ENCODE results near the gene CFAP46.
"Not testable (repeated sequence)": the region's sequence is repeated elsewhere in the genome, so short reads cannot be mapped to it uniquely, and the experiment has no call there.

Gene CFAP46

GRCh38 chr10:132926070-132926469 lies 16.3 kb downstream of the CFAP46 start:
- DNase-seq, result no peak

- DNase-seq, result no peak
Measured at GRCh38 chr10:132925614-132926013, 16.8 kb downstream of the CFAP46 start.

DNA sequence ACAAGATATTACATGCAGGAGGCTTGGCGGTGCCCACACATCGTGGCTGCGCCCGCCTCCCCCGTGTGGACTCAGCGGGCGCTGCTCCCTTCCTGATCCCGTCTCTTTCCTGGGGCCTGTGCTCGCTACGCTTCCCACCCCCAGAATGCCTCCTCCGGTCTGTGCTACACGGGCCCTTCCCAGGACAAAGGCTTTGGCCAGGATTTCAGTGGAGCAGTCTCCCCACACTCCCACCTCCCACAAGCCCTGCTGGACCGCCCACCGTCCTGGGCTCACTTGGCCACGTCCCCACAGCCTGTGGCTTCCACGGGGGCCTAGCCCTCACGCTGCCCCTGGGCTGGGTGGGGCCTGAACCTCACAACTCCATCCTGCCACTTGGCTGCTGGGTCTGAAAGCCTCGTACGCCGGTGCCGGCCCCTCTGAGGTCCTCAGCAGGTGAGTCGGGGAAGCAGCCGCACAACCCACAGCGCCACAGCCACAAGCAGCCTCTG lies 17.3 kb downstream of the CFAP46 start:
- DNase-seq, result no peak

DNA sequence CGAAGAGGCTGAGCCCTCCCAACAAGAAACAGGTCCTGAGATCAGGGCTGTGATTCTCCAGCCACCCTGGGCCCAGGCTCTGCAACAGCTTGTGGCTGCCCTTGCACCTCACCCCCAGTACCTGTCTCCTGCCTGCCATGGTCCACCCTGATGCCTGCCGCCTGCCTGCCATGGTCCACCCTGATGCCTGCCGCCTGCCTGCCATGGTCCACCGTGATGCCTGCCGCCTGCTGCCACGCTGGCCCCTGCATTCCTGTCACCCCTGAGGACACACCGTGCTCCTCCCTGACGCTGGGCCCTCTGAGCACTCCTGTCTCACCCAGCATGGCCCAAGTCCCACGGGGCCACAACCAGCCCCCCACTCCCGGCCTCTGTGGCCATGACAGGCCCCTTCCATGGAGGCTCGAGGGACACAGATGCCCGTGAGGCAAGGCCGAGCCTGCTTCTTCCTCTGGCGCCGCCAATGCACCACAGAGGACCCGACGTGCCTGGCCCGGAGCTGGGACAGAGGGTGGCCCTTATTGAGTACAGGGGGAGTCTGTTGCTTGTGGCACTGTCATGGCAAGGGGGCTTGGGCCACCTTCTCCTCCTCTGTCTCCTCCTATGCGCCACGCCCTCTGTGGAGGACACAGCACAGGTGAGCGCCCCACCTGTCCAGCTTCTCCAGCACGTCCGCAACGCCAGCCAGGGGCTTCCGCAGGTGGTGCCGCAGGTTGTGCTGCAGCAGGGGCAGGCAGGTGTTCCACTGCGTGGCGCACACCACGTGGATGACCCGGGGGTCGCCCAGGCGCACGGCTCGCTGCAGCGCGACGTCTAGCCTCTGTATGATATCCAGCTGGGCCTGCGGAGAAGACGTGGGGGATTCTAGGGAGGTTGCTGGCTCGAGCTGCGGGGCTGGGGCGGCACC lies 18.1 kb downstream of the CFAP46 start:
- DNase-seq, result no peak

DNA sequence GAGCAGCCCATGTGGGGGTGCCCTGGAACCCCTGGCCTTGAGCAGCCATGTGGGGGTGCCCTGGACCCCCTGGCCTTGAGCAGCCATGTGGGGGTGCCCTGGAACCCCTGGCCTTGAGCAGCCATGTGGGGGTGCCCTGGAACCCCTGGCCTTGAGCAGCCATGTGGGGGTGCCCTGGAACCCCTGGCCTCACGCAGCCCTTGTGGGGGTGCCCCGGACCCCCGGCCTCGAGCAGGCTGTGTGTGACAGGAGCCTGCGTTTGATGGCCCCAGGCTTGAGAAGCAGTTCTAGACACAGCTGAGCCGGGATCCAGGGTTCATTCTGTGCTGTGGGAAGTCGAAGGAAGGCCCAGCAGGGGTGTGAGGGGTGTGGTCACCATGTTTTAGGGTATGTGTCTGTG lies 19.0 kb downstream of the CFAP46 start:
- DNase-seq, result not testable (repeated sequence)

DNA sequence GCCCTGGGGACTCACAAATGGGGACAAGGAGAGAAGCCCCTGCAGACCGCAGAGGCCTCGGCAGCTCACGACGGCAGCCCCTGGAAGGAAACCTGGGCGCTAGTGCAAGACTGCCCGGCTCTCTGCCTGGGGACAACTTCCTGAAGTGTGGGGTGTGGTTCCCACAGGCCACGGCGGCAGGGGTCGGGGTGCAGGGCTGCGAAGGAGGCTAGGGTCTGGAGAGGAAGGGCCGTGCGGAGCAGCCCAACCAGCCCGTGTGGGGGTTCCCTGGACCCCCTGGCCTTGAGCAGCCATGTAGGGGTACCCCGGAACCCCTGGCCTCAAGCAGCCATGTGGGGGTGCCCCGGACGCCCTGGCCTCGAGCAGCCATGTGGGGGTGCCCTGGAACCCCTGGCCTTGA lies 19.5 kb downstream of the CFAP46 start:
- DNase-seq, result no peak

DNA sequence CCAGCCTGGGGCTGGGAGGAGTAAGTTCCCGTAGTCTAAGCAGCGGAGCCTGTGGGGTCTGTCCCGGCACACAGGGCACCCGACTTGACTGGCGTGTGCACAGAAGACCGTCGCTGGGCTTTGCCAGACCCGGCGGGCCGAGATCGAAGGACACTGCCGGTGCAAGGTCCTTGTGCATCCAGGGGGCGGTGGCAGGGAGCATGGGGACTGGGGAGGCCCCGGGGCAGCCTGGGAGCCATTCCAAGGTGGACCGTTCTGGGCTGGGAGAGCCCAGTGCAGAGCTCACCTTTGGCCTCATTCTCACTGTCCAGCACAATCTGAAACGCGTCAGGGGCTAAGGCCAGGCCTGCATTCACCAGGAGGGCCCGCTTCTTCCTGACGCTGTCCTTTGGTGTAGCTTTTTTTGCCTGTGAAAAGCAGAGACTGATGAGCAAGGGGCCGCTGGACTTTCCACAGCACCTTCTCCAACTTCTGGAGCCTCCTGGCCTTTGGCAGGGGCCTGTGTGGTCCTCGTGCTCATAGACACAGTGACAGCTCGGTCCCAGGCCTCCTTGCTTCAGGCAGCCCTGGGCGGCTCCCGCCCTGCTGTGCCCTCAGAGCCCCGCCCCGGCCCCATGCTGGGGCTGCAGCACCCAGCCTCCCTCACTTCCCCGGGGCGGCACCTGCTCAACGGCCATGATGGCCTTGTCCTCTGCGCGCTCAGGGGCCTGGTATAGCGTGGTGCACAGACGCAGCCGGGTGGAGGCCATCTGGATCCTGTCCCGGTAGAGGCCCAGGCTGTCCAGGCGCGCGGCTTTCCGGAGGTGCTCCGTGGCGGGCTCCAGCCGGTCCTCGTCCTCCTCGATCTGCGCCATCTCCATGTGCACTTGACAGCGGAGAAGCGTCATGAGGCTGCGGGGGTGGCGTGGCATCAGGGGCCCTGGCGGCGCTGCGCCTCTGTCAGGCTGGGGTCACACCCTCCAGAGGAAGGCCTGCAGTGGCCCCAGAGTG lies 20.3 kb downstream of the CFAP46 start:
- no peak for DNase-seq

DNA sequence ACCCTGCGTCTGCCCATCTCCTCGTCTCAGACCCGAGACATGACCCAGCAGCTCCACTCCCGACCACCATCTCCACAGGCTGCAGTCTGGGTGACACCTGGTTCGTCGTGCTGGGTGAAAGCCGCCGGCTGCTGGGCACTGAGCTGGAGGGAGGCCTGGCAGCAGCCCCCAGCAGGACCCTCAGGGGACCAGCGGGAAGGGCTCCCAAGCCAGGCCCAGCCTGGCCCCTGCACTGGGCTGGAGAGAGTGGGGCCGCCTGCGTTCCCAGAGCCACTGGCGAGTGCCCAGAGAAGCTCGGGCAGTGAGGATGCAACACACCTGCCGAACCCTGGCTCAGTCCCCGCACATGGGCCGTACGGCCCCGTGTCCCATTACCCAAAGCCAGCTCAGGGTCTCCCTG lies 21.3 kb downstream of the CFAP46 start:
- no peak for DNase-seq

DNA sequence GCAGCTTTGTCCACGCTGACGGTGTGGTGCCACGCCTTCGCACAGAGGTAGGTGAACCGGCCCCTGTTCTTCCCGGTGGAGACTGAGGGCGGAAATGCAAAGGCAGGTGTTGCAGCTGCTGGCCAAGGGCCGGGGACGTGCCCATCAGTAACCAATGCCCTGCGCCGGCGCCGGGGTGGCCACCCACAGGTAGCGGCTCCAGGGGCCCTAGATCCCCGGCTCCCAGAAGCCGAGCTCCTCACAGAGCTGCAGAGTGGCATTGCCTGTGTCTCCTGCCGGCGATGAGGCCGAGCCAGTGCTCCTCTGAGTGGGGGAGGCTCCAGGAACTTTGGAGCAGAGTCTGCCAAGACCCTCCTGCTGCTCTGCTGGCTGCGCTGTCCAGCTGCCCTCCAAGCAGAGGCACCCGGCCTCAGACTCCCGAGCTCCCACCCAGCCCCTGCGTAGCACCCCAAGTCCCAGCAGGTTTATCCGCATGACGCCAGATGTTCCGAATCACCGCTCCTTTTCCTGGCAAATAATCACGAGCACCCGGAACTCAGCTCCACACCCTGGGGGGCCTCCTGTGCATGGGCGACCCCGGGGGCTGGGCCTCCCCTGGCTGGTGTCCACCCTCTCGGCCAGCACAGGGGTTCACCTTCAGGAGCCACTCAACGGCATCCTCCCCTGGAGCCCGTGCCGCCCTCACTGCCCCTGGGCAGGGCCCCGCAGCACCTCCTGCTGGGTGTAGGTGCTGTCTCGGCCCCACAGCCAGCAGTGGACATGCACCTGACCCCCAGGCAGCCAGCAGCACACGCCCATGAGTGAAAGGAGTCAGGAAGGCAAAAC lies 22.1 kb downstream of the CFAP46 start:
- no peak for DNase-seq

GRCh38 chr10:132919374-132920100 lies 22.8 kb downstream of the CFAP46 start:
- no peak for DNase-seq

DNA sequence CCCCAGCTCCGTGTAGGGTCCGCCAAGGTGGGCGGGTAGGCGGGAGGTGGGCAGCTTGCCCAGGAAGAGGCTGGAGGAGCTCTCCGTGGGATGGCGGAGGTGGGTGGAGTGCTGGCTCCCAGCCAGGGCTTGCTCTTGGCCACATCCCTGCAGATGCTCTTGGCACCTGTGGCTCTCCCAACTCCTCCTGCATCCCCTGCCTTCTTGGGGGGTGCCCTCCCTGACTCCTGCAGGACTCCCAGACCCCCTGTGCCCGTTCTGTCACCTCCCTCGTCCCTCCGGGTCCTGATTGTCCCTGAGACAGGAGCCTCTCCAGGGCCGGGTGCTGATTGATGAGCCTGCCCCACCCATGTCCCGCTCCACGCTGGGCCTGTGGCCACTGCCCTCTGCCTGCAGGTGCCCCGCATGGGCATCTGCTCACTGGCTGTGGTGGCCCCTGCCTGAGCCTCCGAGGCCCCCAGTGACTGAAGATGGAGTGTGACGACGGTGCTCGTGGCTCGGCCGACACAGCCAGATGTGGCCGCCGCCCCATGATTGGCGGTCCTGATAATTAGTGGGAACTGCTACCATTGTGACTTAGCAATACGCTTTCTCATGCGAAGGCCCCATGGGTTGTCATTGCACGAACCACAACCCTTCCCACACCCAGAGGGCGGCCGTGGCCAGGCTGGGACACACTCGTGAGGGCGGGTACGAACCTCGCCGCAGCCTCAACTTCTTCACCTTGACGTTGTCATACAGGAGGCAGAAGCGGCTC lies 23.6 kb downstream of the CFAP46 start:
- DNase-seq, result no peak

- DNase-seq, result no peak
Measured at GRCh38 chr10:132918264-132918616, 24.1 kb downstream of the CFAP46 start.

GRCh38 chr10:132916956-132917666 lies 25.3 kb downstream of the CFAP46 start:
- DNase-seq, result no peak

- no peak for DNase-seq
Measured at GRCh38 chr10:132916421-132916841, 25.9 kb downstream of the CFAP46 start.

GRCh38 chr10:132915411-132915810 lies 27.0 kb downstream of the CFAP46 start:
- no peak for DNase-seq

DNA sequence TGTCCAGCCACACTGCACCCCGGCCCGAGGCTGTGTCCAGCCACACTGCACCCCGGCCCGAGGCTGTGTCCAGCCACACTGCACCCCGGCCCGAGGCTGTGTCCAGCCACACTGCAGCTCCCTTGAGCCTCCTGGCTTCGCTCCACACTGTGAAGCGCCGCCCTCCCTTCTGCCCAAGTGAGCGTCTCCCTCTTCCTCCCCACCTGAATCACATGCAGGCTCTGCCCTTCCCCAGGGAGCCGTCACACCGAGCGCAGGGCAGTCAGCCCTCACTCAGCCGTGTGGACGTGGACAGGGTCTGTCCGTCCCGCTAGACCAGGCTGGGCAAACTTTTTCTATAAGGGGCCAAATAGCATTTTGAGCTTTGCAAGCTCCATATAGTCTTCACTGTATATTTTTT lies 27.6 kb downstream of the CFAP46 start:
- DNase-seq, result no peak

DNA sequence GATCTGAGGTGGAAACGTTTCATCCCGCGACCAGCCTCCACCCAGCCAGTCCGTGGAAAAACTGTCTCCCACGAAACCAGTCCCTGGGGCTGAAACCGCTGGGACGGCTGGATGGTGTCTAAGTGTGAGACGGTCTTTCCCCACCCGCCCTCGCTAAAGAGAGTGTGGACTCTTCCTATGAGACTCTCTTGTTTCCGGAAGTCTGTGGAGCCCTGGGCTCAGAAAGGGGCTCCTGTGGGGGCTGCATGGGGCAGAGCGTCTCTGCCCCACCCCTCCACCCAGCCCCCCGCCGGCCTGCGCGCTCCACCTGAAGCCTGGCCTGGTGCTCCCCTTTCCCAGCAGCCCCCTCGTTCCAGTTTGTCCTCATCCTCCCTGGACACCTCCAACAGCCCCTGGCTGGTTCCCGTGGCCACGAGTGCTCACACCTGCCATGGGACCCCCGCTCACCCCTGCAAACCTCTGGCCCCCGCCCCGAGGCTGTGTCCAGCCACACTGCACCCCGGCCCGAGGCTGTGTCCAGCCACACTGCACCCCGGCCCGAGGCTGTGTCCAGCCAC lies 28.7 kb downstream of the CFAP46 start:
- DNase-seq, result no peak

GRCh38 chr10:132912713-132913558 lies 29.4 kb downstream of the CFAP46 start:
- DNase-seq, result no peak

- no peak for DNase-seq
Measured at GRCh38 chr10:132912225-132912712, 30.1 kb downstream of the CFAP46 start.
